GM12873 (cell line): ENCODE measurements around the gene PROM2.

Experiments used
- CTCF ChIP-seq: IDR thresholded peaks from 2 replicates; pipeline ENCODE4 v1.5.1; 2012; ENCODE audit warnings: low read depth, mild to moderate bottlenecking, moderate library complexity, low read length, control low read depth; ENCODE audit not compliant: insufficient read depth; ENCODE audit errors: missing control alignments

PROM2 gene

GRCh38 chr2:95307036-95307435 lies 32.8 kb downstream of the PROM2 start:
- TF ChIP-seq CTCF: no peak

- no peak for TF ChIP-seq CTCF
Measured at GRCh38 chr2:95307878-95308277, 33.6 kb downstream of the PROM2 start.

GRCh38 chr2:95308426-95308990 lies 34.3 kb downstream of the PROM2 start:
- no peak for TF ChIP-seq CTCF

DNA sequence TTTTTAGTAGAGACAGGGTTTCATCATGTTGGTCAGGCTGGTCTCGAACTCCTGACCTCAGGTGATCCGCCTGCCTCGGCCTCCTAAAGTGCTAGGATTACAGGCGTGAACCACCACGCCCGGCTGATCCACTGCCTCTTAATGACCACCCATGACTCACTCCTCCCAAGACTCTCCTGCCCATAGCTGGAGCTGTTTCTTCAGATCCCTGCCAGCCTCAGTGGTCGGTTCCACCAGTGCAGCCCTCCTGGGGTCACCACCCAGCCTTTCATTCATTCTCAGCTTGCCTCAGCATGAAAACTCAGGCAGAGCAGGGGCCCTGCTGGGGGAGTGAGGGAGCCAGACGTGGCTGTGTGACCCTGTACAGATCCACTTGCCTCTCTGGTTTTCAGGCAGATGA lies 35.4 kb downstream of the PROM2 start:
- no peak for TF ChIP-seq CTCF

GRCh38 chr2:95310216-95310615 lies 36.0 kb downstream of the PROM2 start:
- no peak for TF ChIP-seq CTCF

- no peak for TF ChIP-seq CTCF
Measured at GRCh38 chr2:95310651-95311050, 36.4 kb downstream of the PROM2 start.

DNA sequence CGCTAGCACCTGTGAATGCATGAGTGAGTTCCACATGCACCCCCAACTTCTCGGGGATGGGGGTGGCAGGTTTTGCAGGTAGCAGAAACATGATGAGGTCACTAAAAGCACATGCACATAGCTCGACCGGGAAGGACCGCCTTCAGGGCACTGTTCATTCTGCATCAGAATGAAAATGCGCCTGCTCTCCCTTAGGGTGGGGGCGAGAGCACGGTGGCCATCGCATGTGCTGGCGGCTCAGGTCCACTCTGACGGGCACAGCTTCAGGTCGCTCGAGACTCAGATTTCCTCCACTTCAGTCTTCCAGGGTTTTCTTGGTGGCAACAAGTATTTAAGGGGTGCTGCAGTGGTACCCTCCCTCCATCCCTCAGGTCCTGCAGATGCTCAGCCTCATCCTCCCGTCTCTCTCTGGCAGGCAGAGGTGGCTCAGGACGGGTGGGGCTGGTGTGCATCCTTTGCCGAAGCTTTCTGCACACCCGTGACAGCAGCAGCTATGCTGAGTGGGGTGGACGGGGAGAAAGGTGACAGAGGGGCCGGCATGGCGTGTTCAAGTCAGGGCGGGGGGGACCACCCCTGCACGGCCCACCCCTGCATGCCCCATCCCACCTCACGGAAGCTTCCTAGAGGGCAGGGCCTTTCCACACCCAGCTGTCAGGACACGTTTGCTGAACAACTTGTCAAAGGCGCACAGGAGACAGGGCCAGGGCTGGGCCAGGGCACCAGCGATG lies 37.7 kb downstream of the PROM2 start:
- no peak for TF ChIP-seq CTCF
